Fibroblast of lung (primary cell): ENCODE measurements around the gene SLIT2.

Experiments
- CTCF ChIP-seq, 2 donors: IDR thresholded peaks in 1 of 2; conservative IDR thresholded peaks in 1 of 2; 1 replicate in 1 of 2; 2 replicates in 1 of 2; pipeline ENCODE4 v1.5.1; 2011 to 2012; ENCODE audit warnings: low read length in 2 of 2, control low read depth in 1 of 2, inconsistent platforms in 1 of 2, low read depth in 1 of 2, mild to moderate bottlenecking in 1 of 2
- EZH2 ChIP-seq: IDR thresholded peaks from 2 replicates; pipeline ENCODE4 v1.5.1; 2012; ENCODE audit warnings: low read length, control low read depth, mild to moderate bottlenecking; ENCODE audit errors: missing control alignments

GRCh38 chr4:20279381-20279780, 27.7 kb downstream of the SLIT2 start:
- no peak for TF ChIP-seq CTCF (conservative IDR thresholded peaks at IDR 0.05 in 1 of 2, IDR thresholded peaks at IDR 0.05 in 1 of 2; ENCODE audit: low read depth in 1 of 2, low read length in 2 of 2)
- no peak for TF ChIP-seq EZH2
